HFF-Myc (cell line): ENCODE results near the gene PPDPF.
"Not testable (repeated sequence)": the region's sequence is repeated elsewhere in the genome, so short reads cannot be mapped to it uniquely, and the experiment has no call there.

Source experiments
- DNase-seq: peaks from one replicate; pipeline ENCODE4 v3.0.0-alpha.2; 2011; ENCODE audit warnings: low read depth; ENCODE audit errors: extremely low read depth
- H3K4me3 ChIP-seq: replicated peaks from 2 replicates; pipeline ENCODE4 v1.5.1; 2011; ENCODE audit warnings: low read depth, mild to moderate bottlenecking, control low read depth, low read length
- CTCF ChIP-seq: IDR thresholded peaks from 2 replicates; pipeline ENCODE4 v1.5.1; 2012; ENCODE audit warnings: mild to moderate bottlenecking, low read depth, low read length, control low read depth; ENCODE audit errors: missing control alignments

PPDPF gene

GRCh38 chr20:63567386-63568169 is 47.0 kb downstream of the PPDPF start:
- no peak for DNase-seq
- H3K4me3 ChIP-seq: no peak overlapping the region
- no peak for TF ChIP-seq CTCF

- no peak overlapping the region for H3K4me3 ChIP-seq
- no peak for DNase-seq
- TF ChIP-seq CTCF: no peak
These were observed 47.8 kb downstream of the PPDPF start for GRCh38 chr20:63568170-63568981.

- no peak for DNase-seq
- no peak for TF ChIP-seq CTCF
These were observed 48.7 kb downstream of the PPDPF start for GRCh38 chr20:63568986-63569949.

GRCh38 chr20:63570281-63571086 is 49.9 kb downstream of the PPDPF start:
- DNase-seq: no peak
- TF ChIP-seq CTCF: no peak
- no peak overlapping the region for H3K4me3 ChIP-seq

More at GRCh38 chr20:63568986-63569949, 48.7 kb downstream of the PPDPF start:
- H3K4me3 ChIP-seq: no peak overlapping the region

- DNase-seq, H3K4me3 ChIP-seq: not testable (repeated sequence)
These were observed 50.5 kb downstream of the PPDPF start for GRCh38 chr20:63571087-63571478.
